Hepatocyte (in vitro differentiated cells): ENCODE measurements around the gene VANGL1.

ENCODE experiments used
- EZH2 ChIP-seq: fragments of 200-600 bp; sonication (generic); IDR thresholded peaks from 2 replicates; pipeline ENCODE4 v1.6.1; 2016; ENCODE audit warnings: antibody characterized with exemption, mild to moderate bottlenecking, borderline replicate concordance
- EZH2phosphoT487 ChIP-seq: fragments of 200-600 bp; sonication (generic); IDR thresholded peaks from one replicate; pipeline ENCODE4 v1.6.1; 2018; ENCODE audit warnings: antibody characterized with exemption, mild to moderate bottlenecking, low read depth, moderate library complexity; ENCODE audit not compliant: unreplicated experiment, severe bottlenecking
- TF ChIP-seq, protein P1 (sequence below): fragments of 200-600 bp; sonication (generic); IDR thresholded peaks from 2 replicates; pipeline ENCODE4 v1.5.1; 2016; ENCODE audit warnings: antibody characterized with exemption, mild to moderate bottlenecking; ENCODE audit not compliant: poor library complexity

DNA sequence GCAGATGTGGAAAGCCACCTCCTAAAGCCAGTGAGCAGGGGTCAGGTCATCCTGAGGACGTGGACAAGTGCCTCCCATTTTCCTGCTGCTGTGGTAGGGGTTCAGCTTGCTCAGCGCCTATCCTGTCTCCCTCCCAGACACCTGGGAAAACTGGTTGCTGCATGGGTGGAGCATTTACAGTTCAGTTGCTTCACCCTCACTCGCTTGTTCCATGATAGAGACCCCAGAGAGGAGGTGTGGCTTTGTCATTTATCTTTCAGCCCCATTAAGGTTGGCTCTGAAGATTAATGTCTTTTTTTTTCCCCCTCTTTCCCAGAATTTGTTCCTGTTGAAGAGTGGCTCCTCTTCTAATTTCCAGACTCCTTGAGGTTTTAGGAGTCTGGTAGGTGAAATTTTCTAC is 9.2 kb downstream of the VANGL1 start:
- TF ChIP-seq, protein P1, sequence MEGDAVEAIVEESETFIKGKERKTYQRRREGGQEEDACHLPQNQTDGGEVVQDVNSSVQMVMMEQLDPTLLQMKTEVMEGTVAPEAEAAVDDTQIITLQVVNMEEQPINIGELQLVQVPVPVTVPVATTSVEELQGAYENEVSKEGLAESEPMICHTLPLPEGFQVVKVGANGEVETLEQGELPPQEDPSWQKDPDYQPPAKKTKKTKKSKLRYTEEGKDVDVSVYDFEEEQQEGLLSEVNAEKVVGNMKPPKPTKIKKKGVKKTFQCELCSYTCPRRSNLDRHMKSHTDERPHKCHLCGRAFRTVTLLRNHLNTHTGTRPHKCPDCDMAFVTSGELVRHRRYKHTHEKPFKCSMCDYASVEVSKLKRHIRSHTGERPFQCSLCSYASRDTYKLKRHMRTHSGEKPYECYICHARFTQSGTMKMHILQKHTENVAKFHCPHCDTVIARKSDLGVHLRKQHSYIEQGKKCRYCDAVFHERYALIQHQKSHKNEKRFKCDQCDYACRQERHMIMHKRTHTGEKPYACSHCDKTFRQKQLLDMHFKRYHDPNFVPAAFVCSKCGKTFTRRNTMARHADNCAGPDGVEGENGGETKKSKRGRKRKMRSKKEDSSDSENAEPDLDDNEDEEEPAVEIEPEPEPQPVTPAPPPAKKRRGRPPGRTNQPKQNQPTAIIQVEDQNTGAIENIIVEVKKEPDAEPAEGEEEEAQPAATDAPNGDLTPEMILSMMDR = no peak
- TF ChIP-seq EZH2 = no peak
- TF ChIP-seq EZH2phosphoT487 = no peak
